B cell (primary cell): ENCODE results near the gene SDK2. TPM values are rescaled to one million over a fixed set of nuclear protein-coding genes. Genes with fewer than 3 reads are reported as not detected.

ENCODE experiments used
- ATAC-seq: fragments of 200-7000 bp; cut with Tn5 transposase; one replicate; pipeline ENCODE4 v1.10.0; 2021; ENCODE audit warnings: low read depth, mild to moderate bottlenecking, moderate number of reproducible peaks, moderate library complexity
- CTCF ChIA-PET: fragments of 350-600 bp; sonication (Branson Sonifier 250); formaldehyde crosslinking; loops from one replicate; lab custom pipeline; 2021; ENCODE audit warnings: antibody characterized with exemption, inconsistent platforms; lab: Charles Lee
- POLR2A ChIA-PET: fragments of 350-600 bp; sonication (Branson Sonifier 250); formaldehyde crosslinking; loops from one replicate; lab custom pipeline; 2021; ENCODE audit warnings: antibody characterized with exemption; lab: Charles Lee
- DNase-seq: peaks from one replicate; pipeline ENCODE4 v3.0.0; 2013
- H2AFZ ChIP-seq: 2 replicates; pipeline ENCODE4 v1.6.1; 2012; ENCODE audit warnings: mild to moderate bottlenecking, low read depth, low read length; ENCODE audit not compliant: insufficient read depth, poor library complexity, severe bottlenecking
- H3K27ac ChIP-seq, 2 donors: 1 replicate in 1 of 2; 2 replicates in 1 of 2; pipeline ENCODE4 v1.5.1; 2012 to 2013; ENCODE audit warnings: low read length in 2 of 2, mild to moderate bottlenecking in 2 of 2, moderate library complexity in 1 of 2
- H3K27me3 ChIP-seq, 4 experiments: fragments of 200-600 bp in 1 of 4; sonication (generic) in 1 of 4; replicated peaks in 1 of 4; 1 replicate in 2 of 4; 2 replicates in 2 of 4; pipeline versions ENCODE4 v1.6.1 to v1.7.0; 2013 to 2016; ENCODE audit warnings: low read length in 3 of 4, mild to moderate bottlenecking in 2 of 4, mixed read lengths in 1 of 4, moderate library complexity in 1 of 4; ENCODE audit not compliant: insufficient read depth in 4 of 4, control insufficient read depth in 3 of 4; ENCODE audit errors: control extremely low read depth in 1 of 4
- H3K36me3 ChIP-seq, 2 experiments: replicated peaks in 1 of 2; 1 replicate in 1 of 2; 2 replicates in 1 of 2; pipeline versions ENCODE4 v1.6.1 to v1.7.1; 2013; ENCODE audit warnings: low read length in 1 of 2; ENCODE audit not compliant: insufficient read depth in 2 of 2, control insufficient read depth in 1 of 2; ENCODE audit errors: control extremely low read depth in 1 of 2, extremely low read depth in 1 of 2
- H3K4me1 ChIP-seq, 2 donors: fragments of 200-600 bp in 1 of 2; sonication (generic) in 1 of 2; 1 replicate in 1 of 2; 2 replicates in 1 of 2; pipeline versions ENCODE4 v1.5.1 to v1.6.1; 2013 to 2017; ENCODE audit warnings: low read length in 2 of 2; ENCODE audit not compliant: control insufficient read depth in 2 of 2, insufficient read depth in 2 of 2
- H3K4me2 ChIP-seq: replicated peaks from 2 replicates; pipeline ENCODE3; 2012; ENCODE audit warnings: mild to moderate bottlenecking, low read depth, low read length; ENCODE audit not compliant: poor library complexity, severe bottlenecking
- H3K4me3 ChIP-seq, 5 experiments: fragments of 200-600 bp in 1 of 5; sonication (generic) in 1 of 5; 1 replicate in 3 of 5; 2 replicates in 2 of 5; pipeline versions ENCODE4 v1.5.1 to v1.7.0; 2011 to 2016; ENCODE audit warnings: low read length in 4 of 5, mild to moderate bottlenecking in 4 of 5, low read depth in 2 of 5, control low read depth in 1 of 5, moderate library complexity in 1 of 5; ENCODE audit not compliant: insufficient read depth in 1 of 5; ENCODE audit errors: control extremely low read depth in 1 of 5, extremely low read depth in 1 of 5
- H3K79me2 ChIP-seq: fragments of 200-600 bp; sonication (generic); one replicate; pipeline ENCODE4 v1.6.0; 2016; ENCODE audit warnings: low read length; ENCODE audit not compliant: control insufficient read depth, insufficient read depth
- H3K9ac ChIP-seq: fragments of 200-600 bp; sonication (generic); 2 replicates; pipeline ENCODE4 v1.6.1; 2017; ENCODE audit warnings: mild to moderate bottlenecking, low read length, moderate library complexity
- H3K9me3 ChIP-seq, 3 donors: one replicate each; pipeline versions ENCODE4 v1.6.1 to v1.7.1; 2013; ENCODE audit warnings: low read length in 2 of 3; ENCODE audit not compliant: control insufficient read depth in 2 of 3, insufficient read depth in 1 of 3; ENCODE audit errors: control extremely low read depth in 1 of 3
- H4K20me1 ChIP-seq: 2 replicates; pipeline ENCODE4 v1.6.0; 2012; ENCODE audit warnings: mild to moderate bottlenecking, low read length; ENCODE audit not compliant: insufficient read depth, control insufficient read depth, poor library complexity, severe bottlenecking
- H3K27ac Mint-ChIP-seq: one replicate; pipeline ENCODE4 v1.8.0; 2021; ENCODE audit warnings: mixed read lengths
- H3K27me3 Mint-ChIP-seq: one replicate; pipeline ENCODE4 v1.8.0; 2021; ENCODE audit warnings: mixed read lengths
- H3K4me1 Mint-ChIP-seq: one replicate; pipeline ENCODE4 v1.8.0; 2021; ENCODE audit warnings: mixed read lengths
- H3K4me3 Mint-ChIP-seq: one replicate; pipeline ENCODE4 v1.8.0; 2021; ENCODE audit warnings: mixed read lengths
- H3K9me3 Mint-ChIP-seq: one replicate; pipeline ENCODE4 v1.8.0; 2022; ENCODE audit warnings: mixed read lengths; ENCODE audit not compliant: insufficient read depth
- CTCF ChIP-seq: fragments of 200-600 bp; IDR thresholded peaks from one replicate; pipeline ENCODE4 v1.8.0; 2022; ENCODE audit warnings: antibody characterized with exemption, mild to moderate bottlenecking
- EZH2 ChIP-seq: IDR thresholded peaks from 2 replicates; pipeline ENCODE4 v1.6.1; 2012; ENCODE audit warnings: borderline replicate concordance, low read depth, mild to moderate bottlenecking, moderate library complexity, low read length; ENCODE audit not compliant: insufficient read depth, poor library complexity, severe bottlenecking
- WGBS: methylation state at CpG from one replicate; pipeline ENCODE4 v1.1.5; 2013; ENCODE audit warnings: missing lambda C conversion rate; ENCODE audit not compliant: insufficient coverage; 5-methylcytosine and 5-hydroxymethylcytosine counted together
- intact Hi-C: fragments of 100-400 bp; cut with micrococcal nuclease; formaldehyde crosslinking; loops from one replicate; pipeline ENCODE4 v1.10.0; 2022
- polyA plus RNA-seq: library from polyadenylated mRNA; depleted of rRNA; stranded (reverse); fragments of >200 nt; gene quantifications from 2 replicates; pipeline ENCODE4 v1.2.3, GENCODE V29; 2012
- total RNA-seq, 2 donors: library from RNA; stranded (reverse); fragments of 120-200 nt in 1 of 2; gene quantifications; 1 replicate in 1 of 2; 2 replicates in 1 of 2; pipeline versions ENCODE4 v1.2.3 to v1.2.4, GENCODE V29; 2013 to 2022

Gene SDK2
- total and polyA plus RNA-seq, 2 donors (not counting 1 experiment from before 2014, with no cell fraction given): 3.2 to 13.0 TPM

- Histone ChIP-seq H2AFZ (no peak overlapping the region), H3K79me2 (no peaks in the 10 kb centered on the region), H4K20me1 (no peaks in the 10 kb centered on the region), H3K9me3 (no peaks in the 10 kb centered on the region), H3K36me3 (no peaks in the 10 kb centered on the region), H3K27me3 (peaks cover 0 to 5% (median 0%) of the 10 kb centered on the region in 4 experiments), H3K9ac (no peak overlapping the region), H3K27ac (no peak overlapping the region), H3K4me2 (no peak overlapping the region), H3K4me3 (no peak overlapping the region), H3K4me1 (no peaks in the 10 kb centered on the region)
- ATAC-seq: no peak
- Mint-ChIP-seq H3K4me3 (no peak overlapping the region), H3K4me1 (no peaks in the 10 kb centered on the region), H3K27ac (no peak overlapping the region), H3K9me3 (no peaks in the 10 kb centered on the region), H3K27me3 (no peaks in the 10 kb centered on the region)
- DNase-seq: no peak
- WGBS: 87% methylated on average over 9 of the region's 13 CpGs
- ChIA-PET CTCF (no interaction called here), POLR2A (no interaction called here)
- TF ChIP-seq CTCF (no peak), EZH2 (no peak)
- intact Hi-C loops: no loop called here
These were observed 306.2 kb downstream of the SDK2 start for GRCh38 chr17:73338050-73338521.

- no peaks in the 10 kb centered on the region for H3K27me3 Mint-ChIP-seq
- no peak overlapping the region for H2AFZ ChIP-seq
- no peaks in the 10 kb centered on the region for H3K36me3 ChIP-seq
- H3K27ac Mint-ChIP-seq: no peak overlapping the region
- H3K79me2 ChIP-seq: no peaks in the 10 kb centered on the region
- ATAC-seq (no peak), DNase-seq (no peak)
- H3K4me1 Mint-ChIP-seq: no peaks in the 10 kb centered on the region
- no peak overlapping the region for H3K27ac ChIP-seq
- no peaks in the 10 kb centered on the region for H4K20me1 ChIP-seq
- ChIA-PET CTCF (no interaction called here), POLR2A (no interaction called here)
- H3K4me3 ChIP-seq: no peak overlapping the region
- intact Hi-C loops: no loop called here
- no peak overlapping the region for H3K9ac ChIP-seq
- no peaks in the 10 kb centered on the region for H3K9me3 ChIP-seq
- TF ChIP-seq EZH2: no peak
- TF ChIP-seq CTCF: no peak
- H3K4me2 ChIP-seq: no peak overlapping the region
- no peaks in the 10 kb centered on the region for H3K9me3 Mint-ChIP-seq
- H3K27me3 ChIP-seq: peaks cover 0 to 4% (median 0%) of the 10 kb centered on the region in 4 experiments
- H3K4me3 Mint-ChIP-seq: no peak overlapping the region
- H3K4me1 ChIP-seq: no peaks in the 10 kb centered on the region
- WGBS: 100% methylated on average over 1 of the region's 4 CpGs
These were observed 306.9 kb downstream of the SDK2 start for GRCh38 chr17:73337330-73337710.
